HG03175 (cell line): Measurements from ENCODE around the gene OR4D5.

ENCODE experiments used
- ATAC-seq: cut with Tn5 transposase; IDR thresholded peaks from one replicate; pipeline ENCODE4 v1.9.1; 2021; ENCODE audit warnings: mild to moderate bottlenecking, moderate library complexity; ENCODE audit not compliant: unreplicated experiment

OR4D5 gene

DNA sequence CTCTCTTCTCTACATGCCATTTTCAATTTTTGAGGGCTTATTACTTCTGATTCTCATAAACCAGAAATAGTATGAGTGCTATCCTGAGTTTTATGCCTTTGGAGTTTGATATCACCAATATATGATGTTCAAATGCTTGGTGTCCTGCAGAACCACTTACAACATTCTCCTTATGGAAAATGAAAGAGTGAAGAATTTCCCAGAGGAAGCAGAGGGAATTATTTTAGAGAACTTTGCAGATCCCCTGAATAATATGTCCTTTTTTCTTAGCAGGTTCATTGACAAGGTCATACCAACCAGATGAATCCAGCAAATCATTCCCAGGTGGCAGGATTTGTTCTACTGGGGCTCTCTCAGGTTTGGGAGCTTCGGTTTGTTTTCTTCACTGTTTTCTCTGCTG is at the start of gene OR4D5:
OR4D5 (plus strand) TSS at position 301 of the 400 bp plus-strand sequence; CDS start at position 301, 0 bp downstream.
- ATAC-seq, result no peak

DNA sequence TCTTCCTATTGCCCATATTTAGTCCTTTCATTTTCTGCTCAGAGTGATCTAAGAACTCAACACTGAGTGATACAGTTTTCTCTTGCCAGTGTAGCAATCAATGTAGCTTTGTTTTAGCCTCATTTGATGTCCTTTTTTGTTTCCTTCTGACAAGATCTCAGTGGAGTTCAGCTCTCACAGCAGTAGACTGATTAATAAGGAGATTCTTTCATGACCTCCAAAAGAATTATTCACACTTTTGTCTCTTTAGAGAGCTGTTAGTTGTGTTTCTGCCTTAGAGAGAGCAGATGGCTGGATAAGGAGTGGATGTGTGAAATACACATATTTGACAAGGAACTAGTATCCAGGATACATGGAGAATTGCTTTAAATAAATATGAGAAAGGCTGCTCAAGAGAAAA is 47.4 kb upstream of the OR4D5 start:
- no peak for ATAC-seq

DNA sequence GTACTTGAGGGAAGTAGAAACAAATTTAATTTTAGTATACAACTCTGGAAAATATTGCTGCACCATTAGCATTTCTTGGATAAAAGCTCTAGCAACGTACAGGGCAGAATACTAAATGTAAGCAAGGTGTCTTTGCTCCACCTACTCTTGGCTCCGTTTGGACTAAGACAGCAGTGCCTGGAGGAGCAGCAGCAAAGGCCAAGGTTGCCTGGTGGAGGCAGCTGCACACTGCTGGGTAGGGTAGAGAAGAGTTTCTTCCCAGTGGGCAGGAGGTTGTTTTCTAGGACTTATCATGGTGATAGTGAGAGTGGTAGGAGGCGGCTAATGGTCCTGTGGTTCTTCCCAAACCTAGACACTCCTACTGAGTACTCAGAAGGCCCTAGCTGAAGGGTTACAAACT is 39.6 kb upstream of the OR4D5 start:
- ATAC-seq, result no peak

DNA sequence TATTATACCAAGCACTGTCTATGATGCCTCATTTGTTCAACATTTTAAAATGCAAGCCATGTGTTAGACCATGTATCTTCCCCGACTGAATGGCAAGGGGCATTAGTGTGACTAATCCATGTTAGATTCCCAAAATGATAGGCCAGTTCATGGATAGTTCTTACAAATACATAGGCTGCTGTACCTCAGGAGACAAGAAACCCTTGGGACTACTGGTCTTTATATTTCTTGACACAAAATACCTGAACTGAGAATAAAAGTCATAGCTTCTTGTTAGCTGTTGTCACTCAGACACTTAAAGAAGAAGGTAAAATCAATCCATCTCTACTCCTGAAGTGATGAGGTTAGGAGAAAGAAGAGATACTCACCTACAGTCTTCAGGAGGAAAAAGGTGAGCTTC is 37.5 kb upstream of the OR4D5 start, which contains the start of gene OR8D4:
OR8D4 (plus strand) TSS at position 301 of the 400 bp plus-strand sequence. CDS start 4,265 bp downstream, outside the sequence.
- ATAC-seq, result no peak

DNA sequence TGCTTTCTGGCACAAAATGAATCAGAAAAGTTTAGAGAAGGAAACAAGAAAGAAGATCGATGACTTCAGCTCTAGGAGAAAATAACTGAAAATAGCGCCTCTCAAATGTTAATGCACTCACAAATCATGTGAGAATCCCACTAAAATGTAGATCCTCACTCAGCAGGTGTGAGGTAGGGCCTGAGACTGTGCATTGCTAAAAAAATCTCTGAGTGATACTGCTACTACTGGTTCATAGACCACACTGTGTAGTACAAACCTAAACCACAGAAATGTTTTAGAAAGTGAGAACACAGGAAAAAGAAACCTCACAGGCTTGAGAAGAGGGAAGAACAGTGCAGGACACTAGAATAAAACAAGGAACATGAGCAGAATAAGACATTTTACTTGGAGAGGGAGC is 35.5 kb upstream of the OR4D5 start:
- ATAC-seq, result peak; percentile 52

DNA sequence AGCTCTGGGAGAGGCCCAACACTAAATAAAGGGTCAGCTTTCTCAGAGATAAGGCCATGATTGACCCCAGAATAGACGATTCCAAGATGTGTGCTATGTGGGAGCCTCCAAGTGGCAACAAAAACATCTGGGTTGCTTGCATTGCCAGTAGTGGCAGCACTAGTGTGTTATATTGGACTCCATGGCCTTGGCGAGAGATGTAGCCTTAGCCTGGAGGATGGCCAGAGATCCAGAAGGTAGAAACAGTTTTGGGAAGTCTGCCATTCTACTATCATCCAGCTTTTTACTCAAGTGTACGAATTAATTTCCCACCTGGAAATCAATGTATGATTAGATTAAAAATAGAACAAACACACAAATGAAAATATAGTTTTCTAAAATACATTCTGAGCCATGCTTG is 34.5 kb upstream of the OR4D5 start:
- ATAC-seq, result no peak

DNA sequence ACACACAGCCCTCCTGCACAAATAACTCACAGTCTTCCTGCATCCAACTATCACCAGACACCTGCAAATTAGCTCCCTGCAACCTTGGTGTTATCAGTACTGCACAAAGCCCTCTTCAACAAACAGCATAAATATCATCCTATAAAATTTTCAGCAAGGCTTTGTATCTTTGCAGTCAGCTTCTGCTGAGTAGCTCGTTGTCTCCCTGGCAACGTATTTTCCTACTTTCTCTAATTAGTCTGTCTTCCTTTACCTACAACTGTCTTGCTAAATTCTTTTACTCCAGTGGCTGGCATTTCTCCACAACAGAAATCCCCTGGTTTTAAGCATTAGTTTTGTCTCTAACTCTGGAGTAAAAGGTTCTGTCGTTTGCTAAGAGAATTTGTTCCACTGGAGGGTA is 33.6 kb upstream of the OR4D5 start:
- ATAC-seq, result no peak

DNA sequence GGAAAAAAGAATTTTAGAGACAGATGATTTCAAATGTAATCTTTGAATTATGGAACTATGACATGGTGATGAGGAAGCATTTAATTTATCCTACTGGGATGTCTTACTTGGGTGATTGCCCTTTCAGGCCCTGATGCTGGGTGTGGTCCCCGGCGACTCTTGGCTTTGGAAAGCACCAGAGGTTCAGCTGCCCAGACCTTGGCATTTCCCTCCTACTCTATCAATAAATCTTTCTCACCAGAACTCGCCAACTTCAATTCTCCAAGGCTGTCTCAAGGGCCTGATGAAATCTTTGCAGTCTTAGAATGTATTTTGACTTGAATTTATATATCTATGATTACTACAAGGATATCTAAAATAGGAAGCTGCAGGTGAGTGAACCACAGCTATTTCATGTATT is 18.5 kb upstream of the OR4D5 start:
- ATAC-seq, result no peak

DNA sequence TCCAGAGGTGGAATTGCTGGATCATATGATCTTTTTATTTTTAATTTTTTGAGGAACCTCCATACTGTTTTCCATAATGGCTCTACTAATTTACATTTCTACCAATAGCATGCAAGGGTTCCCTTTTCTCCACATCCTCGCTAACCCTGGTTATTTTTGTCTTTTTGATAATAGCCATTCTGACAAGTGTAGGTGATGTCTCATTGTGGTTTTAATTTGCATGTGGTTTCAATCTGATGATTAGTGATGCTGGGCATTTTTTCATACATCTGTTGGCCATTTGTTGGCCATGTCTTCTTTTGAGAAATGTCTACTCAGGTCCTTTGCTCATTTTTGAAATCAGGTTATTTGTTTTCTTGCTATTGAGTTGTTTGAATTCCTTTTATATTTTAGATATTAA is 15.4 kb upstream of the OR4D5 start:
- ATAC-seq, result peak; percentile 50

DNA sequence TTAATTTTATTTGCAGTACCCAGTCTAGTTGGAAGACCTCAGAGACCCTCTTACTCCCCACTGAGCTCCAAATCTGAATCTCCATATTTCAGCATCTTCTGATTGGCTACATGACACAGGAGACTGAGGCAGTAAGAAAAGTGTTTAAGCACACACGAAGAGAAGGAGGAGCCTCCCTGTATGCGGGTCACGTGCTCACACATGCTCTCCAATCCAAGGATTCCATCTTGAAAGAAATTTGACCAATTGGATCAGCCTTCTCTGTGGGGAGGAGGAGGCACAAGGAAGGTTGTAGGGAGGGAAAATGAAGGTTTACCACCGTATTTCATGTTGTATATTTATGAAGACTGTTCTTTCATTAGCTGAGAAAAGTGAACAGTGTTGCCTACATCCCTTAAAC is 3.0 kb downstream of the OR4D5 start:
- no peak for ATAC-seq

DNA sequence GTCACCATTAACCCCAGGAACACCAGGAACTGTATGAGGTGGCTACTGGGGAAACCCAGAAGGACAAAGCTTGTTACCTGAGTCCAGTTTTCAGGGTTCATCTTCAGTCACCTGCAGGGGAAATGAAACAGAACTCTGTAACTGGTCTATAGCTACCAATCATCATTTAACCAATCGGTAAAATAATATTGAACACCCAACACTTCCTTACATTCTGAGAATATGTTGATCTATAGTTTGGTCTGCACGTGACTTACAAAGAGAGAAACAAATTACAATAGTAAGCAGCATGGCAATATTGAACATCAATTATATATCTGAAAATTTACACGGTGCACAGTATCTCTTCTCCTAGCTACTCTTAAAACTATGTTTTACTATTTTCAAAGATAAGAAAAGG is 4.3 kb downstream of the OR4D5 start, which contains the start of gene OR6T1:
OR6T1 (minus strand) TSS at position 101 of the 400 bp plus-strand sequence; CDS start at position 101, 0 bp downstream.
- no peak for ATAC-seq

DNA sequence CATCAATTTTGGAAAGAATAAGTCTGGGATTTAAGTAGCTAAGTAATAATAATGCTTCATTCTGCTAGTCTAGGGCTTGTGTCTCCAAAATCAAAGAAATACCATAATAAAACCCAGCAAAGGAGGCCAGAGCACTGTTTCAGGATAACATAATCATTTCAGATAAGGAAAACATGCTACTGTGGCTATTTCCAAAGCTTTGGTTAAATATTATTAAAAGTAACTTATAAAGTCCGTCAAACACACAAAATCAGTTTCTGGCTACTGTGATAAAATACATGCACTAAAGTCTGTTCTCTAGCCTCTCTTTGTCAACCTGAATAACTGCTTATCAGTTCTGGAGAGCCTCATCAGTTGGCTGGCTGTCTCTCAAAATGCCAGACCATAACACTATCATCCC is 5.7 kb downstream of the OR4D5 start:
- ATAC-seq, result no peak

DNA sequence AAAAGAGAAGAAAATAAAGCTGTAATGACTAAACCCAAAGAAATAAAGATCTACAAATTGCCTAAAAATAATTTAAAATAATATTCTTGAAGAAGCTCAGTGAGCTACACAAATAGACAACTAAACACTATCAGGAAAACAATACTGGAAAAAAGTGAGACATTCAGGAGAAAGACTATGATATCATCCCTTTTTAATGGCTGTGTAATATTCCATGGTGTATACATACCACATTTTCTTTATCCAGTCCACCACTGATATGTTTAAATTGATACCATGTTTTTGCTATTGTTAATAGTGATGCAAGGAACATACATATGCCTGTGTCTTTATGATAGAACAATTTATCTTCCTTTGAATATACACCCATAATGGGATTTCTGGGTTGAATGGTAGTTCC is 17.3 kb downstream of the OR4D5 start:
- ATAC-seq, result no peak

DNA sequence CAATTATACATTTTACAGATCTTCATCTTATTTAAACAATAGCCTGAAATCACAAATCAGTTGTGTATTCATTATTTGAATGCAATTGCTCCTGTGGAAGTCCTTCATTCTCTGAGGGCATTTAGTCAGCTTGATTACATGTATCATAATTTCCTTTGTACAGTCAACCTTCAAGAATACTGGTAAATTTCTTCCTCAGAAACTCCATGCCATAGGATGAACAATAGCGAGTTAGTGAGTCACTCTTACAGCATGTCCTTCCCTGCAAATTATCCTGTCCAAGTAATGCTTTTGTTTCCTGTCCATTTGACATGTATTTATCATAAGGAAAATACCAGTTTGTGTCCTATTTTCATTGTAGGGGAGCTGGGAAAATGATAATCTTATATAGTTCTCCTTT is 34.4 kb downstream of the OR4D5 start:
- ATAC-seq, result no peak

DNA sequence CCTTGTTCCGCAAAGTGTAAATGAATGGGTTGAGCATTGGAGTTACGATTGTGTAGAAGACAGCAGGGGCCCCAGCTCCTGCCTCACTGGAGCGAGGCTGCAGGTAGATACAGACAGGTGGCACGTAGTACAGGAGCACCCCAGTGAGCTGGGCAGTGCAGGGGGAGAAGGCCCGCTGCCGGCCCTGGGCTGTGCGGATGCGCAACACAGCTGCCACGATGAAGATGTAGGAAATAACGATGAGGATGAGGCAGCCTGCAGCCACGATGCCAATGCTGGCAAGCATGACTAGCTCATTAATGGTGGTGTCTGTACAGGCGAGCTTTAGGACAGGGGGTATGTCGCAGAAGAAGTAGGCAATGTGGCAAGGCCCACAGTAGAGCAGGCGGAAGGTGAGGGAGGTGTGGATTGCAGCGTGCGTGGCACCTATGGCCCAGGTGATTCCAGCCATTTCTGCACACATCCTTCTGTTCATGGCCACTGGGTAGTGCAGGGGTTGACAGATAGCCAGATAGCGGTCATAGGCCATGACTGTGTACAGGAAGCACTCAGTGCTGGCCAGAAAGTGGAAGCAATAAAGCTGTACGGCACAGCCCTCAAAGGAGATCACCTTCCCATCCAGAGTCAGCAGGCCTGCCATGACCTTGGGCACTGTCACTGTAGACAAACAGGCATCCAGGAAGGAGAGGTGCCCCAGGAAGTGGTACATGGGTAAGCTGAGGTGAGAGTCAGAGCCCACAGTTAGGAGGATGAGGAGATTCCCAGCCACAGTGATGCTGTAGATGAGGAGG is 37.5 kb downstream of the OR4D5 start:
- no peak for ATAC-seq

DNA sequence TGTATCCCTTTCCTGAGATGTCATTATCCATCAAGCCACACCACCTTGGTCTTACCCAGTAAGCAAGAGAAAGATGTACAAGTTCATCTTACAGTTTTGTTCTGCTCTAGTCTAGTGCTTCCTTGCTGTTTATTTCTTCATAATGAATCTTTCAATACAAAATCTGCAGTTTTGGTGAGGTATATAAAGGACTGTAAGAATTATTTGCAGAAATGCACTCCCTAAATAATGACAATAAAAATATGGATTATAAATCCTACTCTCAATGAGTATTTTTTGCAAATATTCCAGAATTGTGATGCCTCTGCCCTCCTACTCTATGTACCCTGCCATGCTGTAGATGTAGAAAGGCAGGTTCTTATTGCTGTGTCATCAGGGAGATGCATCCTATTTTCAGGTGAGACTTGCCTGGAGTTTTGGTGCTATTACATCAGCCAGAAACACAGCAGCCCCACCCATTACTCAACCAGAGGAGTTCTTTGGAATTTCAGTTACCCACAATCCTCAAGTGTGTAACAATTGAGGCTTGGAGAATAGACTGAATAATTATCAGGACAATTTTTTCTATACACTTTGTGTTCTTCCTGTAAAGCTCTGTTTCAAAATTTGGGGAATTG is 38.4 kb downstream of the OR4D5 start, which contains the start of gene OR10S1:
OR10S1 (minus strand) TSS at position 51 of the 617 bp plus-strand sequence. CDS start 117 bp downstream, outside the sequence.
- no peak for ATAC-seq

DNA sequence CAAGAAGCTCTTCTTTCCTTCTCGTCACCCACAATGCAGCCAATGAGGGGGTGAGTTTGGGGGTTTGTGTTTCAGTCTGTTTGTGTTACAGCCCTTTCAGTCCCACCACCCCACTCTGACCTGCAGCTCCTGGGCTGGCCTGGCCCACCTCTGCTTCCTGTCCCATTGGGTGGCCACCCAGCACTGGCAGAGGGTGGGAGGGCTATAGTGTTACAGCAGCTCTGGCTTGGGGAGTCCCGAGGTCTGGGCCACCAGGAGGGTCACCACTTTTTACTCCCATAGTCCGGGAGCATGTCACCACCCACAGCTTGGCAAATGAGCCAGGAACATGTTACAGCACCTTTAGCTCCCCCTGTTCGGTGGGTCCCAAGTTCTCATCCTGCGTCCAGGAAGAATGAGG is 39.9 kb downstream of the OR4D5 start:
- no peak for ATAC-seq
